NCI-H1694 treated with DMSO at 0.1 percent for 48 hours (cell line): ENCODE measurements around the gene MDFI.

Experiments
- DNase-seq: peaks from one replicate; lab custom pipeline; 2025; lab: John Stamatoyannopoulos, UW

MDFI gene

DNA sequence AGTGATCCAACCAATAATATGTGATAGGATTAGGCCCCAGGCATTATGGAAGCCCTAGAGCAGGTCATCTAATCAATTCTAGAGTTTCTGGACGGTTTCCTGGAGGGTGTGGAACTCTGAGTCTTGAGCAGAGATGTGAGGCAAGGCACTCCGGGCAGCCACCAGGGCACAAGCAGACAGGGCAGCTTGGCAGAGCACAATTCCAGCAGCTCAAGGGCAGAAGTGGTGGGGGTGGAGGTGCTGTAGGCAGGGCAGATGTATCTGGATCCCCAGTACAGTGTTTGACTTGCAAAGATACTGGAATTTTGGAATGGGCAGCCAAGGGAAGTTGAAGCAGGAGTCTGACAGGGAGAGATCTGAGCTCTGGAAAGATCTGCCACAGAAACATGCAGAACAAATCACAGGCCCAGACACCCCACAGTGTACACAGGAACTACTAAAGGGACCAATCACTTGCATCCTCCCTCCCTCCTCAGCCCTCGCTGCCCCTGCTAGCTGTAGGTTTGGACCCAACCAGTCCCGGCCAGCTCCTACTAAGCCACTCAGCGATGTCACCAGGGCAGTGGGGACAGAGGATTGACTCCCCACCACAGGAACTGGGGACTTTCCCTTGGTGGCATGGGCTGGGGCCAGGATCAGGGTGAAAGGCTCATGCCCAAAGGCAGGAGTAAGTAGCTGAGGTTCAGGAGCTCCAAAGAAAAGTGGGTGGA, 50.1 kb downstream of the MDFI start:
- DNase-seq, result no peak

DNA sequence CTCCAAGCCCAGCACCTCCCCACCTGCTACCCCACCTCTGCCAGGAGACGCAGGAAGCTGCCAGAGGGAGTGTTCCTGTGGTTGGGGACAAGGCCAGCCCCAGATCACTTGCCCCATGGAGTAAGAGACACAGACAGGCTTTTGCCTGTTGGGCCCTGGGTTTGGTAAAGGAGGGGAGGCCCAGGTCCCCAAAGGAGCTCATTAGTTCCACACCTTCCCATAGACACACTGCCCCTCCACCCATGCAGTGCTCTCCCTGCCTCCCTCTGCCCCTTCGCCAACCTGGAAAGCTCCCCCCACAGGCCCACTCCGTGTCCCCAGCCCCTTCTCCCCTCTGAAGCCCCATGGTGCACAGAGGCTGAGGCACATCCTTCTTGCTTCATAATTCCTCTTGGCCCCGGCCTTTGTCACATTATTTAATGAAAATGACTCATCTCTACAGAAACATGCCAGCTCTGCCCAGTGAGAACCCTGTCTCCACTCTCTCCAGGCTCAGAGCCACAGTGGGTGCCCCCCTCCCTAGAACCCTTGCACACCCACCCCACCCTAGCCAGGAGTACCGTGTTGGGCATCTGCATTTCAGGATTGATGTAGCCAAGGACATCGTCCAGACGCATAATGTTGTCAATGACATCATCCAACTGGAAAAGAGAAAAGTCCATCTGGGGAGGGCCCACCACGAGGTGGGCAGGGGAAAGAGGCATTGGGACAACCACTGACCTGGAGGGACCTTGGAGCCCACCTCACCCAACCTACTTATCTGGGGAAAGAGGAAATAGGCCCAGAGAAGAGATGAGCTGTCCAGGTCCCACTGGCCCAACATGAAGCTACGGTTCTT, 51.1 kb downstream of the MDFI start:
- DNase-seq, result no peak

DNA sequence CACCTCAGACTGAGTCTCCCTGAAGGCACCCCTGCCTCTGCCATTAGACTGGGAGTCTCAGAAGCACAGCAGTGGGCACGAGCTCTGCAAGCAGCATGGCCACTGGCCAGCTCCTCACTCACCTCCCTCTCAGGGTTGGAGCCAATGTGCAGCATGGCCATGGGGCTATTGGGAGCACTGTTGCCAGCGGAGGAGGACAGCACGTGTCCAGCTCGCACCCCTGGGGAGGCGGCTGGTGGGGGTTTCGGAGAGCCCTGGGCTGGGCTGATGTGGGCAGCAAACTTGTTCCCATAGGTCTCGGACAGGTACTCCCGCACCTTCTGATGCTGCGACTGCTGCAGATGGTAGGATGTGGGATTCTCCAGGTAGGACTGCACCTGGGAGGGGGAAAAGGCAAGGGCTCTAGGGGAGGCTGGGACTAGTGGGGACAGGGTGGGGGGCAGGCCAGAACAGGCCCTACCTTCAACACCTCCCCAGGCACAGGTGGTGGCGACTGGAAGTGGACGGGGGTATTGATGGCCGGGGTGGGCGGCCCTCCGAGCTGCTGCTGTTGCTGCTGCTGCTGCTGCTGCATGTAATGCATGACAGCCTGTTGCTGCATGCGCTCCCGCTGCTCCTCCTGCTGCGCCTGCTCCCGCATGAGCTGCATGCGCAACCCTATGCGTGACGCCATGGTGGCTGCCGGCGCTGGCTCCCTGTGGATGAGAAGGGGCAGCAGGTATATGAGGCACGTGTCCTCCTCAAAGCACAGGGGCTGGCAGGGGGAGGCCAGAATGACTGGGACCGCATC, 52.5 kb downstream of the MDFI start:
- DNase-seq, result no peak

DNA sequence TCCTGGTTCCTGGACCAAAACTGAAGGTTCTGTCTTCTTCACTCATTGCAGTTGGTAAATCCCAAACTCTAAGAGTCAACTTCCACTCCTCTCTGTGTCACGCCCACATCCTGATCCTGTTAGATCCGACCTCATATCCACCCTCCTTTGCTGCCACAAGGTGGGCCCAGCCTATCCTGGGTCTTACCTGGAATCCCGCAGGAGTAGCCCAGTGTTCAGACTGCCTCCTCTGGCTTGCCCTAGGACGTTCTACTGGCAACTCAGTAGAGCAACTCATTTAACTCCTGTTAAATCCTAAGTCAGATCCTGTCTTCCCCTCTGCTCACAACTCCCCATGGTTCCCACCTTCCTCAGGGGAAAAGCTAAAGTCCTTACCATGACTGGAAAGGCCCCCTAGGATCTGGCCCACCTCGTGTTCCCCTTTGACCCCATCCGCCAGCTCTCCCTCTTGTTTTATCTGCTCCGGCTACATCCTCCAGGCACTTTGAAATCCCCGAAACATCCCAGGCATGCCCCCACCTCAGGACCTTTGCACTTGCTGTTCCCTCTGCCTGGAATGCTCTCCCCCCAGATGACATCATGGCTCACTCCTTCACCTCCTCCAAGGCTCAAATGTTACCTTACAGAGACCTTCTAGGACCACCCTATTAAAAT, 53.3 kb downstream of the MDFI start:
- DNase-seq, result no peak

DNA sequence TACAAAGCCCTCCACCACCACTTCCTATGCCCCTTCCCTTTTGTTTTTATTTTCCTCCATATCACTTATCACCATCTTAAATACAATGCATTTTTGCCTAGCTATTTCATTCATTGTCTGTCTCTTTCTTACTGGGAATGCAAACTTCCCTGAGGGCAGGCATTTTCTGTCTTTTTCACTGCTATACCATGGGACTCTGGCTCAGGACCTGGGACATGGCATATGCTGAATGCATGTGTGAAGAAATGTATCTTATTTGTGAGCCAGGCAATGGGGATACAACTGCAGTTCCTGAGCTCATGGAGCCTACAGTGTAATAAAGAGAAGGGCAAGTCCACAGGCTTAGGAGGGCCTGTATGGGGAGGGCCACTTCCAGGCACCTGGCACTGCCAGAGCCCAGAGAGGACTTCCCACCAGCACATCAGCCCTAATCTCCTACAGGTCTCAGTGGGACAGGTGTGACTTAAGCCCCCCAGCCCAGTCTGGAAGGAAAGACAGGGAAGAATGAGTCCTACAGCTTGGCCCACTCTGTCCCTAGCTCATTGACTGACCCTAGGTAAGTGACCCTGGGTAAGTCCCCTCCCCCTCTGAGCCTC, 53.9 kb downstream of the MDFI start:
- no peak for DNase-seq

DNA sequence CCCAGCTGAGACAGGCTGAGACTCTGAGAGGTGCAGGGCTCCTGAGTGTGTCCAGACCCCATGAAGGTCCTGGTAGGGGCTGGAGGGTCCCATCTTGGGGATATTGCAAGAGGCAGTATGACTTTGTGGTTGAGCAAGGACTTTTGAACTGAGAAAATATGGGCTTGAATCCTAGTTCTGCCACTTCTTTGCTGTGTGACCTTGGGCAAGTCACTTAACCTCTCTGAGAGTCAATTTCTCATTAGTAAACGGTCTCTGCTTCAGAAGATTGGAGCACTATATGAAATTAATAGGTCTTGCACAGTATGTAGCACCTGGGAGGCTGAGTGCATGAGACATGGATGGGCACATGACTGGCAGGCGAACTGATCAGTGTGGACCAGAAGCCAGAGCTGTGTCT, 54.5 kb downstream of the MDFI start:
- DNase-seq, result no peak

DNA sequence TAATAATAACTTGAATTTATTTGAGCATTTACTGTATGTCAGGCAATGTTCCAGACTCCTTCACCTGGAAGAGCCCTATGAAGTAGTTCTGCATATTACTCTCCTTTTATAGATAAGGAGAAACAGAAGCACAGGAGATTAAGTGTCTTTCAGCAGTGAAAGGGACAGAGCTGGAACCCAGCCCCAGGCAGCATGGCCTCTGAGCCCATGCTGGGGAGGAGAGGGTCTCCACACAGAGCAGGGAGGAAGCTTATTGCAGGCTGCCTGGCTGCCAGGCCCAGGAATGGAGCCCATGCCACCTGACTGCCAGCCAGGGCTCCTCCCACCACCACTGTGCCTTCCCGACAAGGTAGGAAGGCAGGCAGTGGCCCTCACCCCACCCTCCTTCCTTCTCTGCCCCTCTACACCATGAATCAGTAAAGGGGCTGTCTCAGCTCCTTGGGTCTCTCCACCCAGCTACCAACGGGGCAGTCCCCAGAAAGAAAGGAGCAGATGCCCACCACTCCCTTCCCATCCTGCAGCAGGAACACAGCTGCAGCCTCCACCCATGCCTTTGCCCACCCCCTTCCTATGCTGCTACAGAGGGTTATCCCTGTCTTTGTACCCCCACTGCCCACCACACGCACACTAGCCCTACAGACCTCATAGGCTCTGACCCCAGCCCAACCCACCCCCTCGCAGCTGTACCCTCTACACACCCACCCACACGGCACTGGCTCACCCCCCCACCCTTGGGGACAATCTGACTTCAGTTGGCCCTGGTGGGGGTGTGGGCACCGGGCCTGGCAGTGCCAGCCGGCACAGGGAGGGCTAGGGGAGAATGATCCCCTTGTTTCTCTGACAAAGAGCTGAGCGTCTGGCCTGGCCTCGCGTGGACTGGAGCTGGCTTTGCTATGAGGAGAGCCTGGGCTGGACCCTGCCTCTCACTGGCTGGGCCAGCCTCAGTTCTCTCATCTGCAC, 55.3 kb downstream of the MDFI start:
- no peak for DNase-seq

DNA sequence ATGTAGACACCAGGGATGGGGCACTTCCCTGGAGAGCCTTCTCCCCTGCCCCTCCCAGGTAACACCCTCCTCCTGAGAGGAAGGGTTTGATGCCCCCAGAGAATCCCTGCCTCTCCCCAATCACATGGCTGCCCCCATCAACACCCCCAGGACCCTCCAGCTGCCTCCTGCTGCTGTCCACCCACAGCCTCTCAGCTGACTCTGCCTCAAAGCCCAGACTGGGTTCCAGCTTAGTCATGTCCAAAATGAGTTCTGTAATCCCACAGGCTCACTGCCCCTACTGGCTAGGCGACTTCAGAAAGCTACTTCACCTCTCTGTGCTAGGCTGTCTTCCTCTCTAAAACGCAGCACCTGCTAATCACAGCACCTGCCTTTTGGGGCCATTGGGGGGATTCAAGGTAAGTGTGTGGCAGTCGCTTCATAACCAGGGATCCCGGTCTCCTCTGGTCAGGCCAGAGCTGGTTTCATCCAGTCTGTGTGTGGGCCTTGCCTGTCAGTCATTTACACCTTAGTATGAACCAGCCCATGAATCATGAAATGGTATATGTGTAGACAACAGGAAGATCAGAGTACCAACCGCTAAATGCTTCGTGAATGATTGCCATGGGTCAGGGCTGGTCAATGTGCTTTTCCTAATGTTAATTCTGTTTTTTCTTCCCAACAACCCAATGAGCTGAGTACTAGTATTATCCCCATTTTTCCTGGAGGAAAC, 56.7 kb downstream of the MDFI start:
- DNase-seq, result no peak

DNA sequence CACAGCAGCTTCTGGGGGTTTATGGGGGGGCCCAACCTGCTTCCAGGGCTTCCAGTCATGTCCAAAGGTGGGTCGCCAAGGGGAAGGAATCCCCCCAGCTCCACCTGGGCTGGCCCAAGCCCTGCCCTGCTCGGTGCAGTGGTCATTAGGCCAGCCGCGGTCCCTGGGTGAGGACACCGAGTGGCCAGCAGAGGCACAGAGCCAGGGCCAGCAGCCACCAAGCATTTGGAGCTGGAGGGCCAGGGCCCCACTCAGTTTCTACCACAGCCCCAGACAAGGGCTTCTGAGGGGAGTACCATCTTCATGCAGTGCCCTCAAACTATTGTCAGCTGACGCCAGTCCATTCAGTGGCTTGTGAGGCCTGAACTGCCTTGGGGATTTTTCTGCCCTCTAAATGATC, 57.6 kb downstream of the MDFI start:
- no peak for DNase-seq

DNA sequence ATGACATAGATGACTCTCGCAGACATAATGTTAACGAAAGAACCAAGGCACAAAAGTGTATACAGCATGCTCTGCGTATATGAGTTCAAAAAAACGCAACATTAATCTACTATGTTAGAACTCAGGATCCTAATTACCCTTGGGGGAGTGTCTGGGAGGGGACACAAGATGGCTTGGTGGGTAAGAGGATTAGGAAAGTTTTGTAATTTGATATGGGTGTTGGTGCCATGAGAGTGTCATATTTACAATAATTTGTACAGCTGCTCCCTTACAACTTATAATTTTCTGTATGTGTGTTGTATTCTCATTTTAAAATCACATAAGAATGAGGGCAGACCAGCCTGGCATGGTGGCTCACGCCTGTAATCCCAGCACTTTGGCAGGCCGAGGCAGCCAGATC, 58.5 kb downstream of the MDFI start:
- DNase-seq, result no peak

DNA sequence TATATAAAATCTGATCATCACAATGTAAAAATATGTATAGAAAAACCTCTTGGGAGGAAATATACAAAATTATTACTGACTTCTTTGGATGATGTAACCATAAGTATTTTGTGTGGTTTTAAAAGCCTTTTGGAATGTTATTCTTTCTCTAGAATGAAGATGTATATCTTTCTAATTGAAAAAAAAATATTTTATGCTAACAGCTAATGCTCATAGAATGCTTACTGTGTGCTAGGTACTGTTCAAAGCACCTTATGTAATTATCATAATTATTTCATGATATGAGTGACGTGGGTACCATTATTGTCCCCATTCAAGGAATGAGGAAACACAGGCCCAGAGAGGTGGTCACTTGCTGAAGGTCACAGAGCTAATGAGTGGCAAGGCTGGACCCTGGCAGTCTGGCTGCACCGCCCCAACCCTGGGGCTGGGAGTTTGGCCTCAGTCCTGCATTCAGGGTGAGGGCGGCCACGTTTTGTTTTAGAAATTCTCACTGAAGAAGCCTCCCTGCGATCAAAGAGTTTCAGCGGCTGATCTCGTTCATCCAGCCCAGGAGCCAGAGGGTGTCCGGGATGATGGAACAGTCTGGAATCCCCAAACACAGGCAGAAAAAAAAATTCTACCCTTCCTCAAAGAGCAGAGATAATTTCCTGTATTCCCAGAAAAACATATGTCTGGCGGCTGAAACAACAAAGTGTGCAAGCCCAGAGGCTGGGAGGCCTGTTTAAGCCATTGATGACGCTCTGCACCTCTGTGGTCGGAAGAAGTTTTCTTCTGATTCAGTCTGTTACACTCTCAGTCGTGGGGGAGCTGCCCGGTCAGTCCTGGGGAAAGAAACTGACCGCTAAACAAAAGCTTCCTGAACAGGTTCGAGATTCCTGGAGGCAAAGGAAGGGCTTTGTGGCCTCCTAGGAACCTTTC, 59.9 kb downstream of the MDFI start:
- DNase-seq, result no peak

DNA sequence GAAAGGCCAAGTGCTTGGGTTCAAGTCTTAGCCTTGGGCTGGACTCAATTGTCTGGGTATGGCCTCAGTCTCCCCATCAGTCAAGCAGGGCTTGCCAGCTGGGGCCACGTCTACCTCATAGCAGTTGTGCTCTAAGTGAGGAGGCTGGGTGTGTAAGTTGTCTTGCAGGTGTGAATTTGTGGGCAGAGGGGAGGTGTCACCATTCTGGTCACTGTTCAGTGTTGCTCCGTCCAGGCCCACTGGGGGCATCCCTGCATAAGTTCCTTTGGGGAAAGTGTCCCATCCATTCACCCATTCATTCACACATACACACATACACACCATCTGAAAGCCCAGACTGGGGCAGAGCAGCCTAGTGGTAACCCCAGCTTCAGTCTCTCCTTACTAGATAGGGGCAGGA, 60.8 kb downstream of the MDFI start:
- no peak for DNase-seq

DNA sequence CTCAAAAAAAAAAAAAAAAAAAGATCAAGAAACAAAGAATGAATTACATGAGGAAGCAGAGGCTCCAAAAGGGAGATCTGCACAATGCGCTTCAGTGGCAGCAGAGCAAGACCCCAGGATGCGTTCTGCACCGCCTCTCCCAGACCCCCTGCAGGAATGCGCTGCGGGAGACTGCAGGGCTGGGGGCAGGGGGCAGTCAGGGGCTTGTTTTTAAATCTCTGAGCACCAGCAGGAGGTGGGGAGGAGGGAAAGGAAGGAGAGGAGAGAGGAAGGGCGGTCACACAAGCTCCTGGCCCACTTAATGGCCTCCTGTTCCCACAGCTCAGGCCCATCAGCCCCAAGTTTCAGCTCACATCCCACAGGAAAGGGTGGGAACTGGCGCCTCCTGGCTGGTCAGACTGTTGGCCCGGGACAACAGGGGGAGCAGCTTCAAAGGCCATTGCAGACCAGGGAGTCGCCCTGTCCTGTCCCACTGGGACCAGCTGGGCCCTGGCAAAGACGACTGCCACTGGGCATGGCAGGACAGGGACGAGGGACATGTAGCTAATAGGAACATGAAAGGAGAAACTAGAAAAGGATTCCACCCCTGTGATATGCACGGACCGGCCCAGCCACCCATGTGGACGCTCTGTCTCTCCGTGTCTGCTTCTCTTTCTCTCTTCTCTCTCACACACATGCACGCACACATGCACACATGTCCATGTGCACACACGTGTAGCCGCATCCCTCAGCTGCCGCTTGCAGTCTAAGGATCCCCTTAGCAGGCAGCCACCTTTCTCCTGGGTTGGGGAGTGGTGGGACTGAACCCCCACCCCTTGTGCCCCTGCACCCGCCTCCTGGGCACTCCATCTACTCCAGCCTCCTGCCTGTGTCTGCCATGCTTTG, 62.4 kb downstream of the MDFI start:
- no peak for DNase-seq

DNA sequence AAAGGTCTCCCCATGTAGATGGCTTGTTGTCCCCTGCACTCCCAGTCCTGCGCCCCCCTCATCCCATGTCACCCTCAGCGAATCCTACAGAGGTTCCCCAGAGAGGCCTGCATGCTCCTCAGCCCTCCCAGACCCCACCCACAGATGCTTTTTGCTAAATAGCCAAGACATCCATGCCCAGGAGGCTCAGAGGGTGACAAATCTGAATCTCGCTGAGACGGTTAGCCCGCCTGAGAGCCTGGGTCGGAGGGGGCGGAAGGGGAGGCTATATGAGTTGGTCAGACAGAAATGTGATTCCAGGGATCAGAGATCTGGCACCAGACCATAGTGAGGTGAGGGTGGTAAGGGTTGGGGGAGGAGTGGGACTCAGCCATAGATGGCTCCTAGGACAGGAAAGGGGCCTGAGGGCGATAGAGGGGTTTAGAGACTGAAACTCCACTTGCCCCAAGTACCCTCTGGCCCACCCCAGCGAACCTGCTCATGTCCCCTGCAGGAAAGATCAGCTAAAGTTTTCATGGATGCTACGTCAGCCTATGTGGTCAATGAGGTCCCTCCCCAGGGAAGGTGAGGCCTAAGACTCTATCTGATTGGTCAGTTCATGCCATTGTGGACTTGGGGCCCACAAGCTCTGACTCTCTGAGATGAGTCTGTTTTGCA, 63.9 kb downstream of the MDFI start:
- no peak for DNase-seq

DNA sequence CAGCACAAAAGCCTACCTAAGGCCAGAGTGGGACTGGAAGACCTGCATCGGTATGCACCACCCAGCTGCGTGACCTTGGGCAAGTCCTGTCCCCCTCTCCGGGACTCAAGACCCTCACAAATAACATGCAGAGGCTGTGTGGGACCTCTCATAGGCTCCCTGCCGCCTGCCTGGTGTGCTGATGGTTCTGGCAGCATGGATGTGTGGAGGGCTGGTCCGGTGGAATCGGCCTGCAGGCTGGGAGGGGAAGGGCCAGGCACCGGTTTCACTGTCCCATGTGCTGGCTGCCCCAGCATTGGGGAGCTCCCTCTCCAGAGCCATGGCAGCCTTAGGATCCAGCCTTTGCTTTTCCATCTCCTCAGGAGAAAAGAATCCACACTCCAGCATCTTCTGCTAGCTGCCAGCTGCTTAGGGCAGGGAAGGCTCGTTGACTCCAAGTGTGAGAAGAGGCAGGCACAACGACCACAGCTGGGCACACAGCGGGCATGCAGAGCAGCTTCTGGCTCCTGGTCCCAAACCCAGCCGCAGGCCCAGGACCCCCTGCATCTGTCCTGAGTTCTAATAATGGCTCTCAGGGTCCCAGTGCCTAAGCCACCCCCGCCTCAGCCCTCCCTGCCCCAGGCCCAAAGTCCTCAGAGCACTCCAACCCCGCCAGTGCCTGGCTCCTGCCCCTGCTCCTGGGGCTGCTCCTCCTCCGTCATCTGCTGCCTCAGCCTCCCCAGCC, 64.7 kb downstream of the MDFI start:
- no peak for DNase-seq
